NCI-H345 treated with DMSO at 0.1 percent for 48 hours (cell line): ENCODE measurements around the gene PDZD7.

Source experiments
- DNase-seq: peaks from one replicate; lab custom pipeline; 2025; ENCODE audit not compliant: unreplicated experiment; lab: John Stamatoyannopoulos, UW

The PDZD7 gene

GRCh38 chr10:101061624-101062231, 30.8 kb upstream of the PDZD7 start, which contains the start of gene KAZALD1:
Gene KAZALD1, plus strand, starts transcription at chr10:101061989. Its CDS starts 604 bp downstream, at chr10:101062593.
- DNase-seq = no peak

- peak; percentile 73 for DNase-seq
These were observed 30.2 kb upstream of the PDZD7 start for GRCh38 chr10:101060951-101061623.

GRCh38 chr10:101060036-101060950, 29.4 kb upstream of the PDZD7 start:
- peak; percentile 73 for DNase-seq

GRCh38 chr10:101056365-101057151, 25.6 kb upstream of the PDZD7 start:
- DNase-seq = no peak

- no peak for DNase-seq
These were observed 24.5 kb upstream of the PDZD7 start for GRCh38 chr10:101055411-101055810.

GRCh38 chr10:101054876-101055275, 23.9 kb upstream of the PDZD7 start:
- DNase-seq = no peak

GRCh38 chr10:101054351-101054750, 23.4 kb upstream of the PDZD7 start:
- DNase-seq = no peak

GRCh38 chr10:101053516-101053915, 22.6 kb upstream of the PDZD7 start:
- no peak for DNase-seq

- no peak for DNase-seq
These were observed 21.4 kb upstream of the PDZD7 start for GRCh38 chr10:101052285-101052684.

- DNase-seq = peak; percentile 27
These were observed 19.5 kb upstream of the PDZD7 start for GRCh38 chr10:101050208-101051069.

GRCh38 chr10:101047961-101048892, 17.3 kb upstream of the PDZD7 start:
- DNase-seq = peak; percentile 34

- no peak for DNase-seq
These were observed 16.3 kb upstream of the PDZD7 start for GRCh38 chr10:101047268-101047667.

- DNase-seq = no peak
These were observed 15.7 kb upstream of the PDZD7 start for GRCh38 chr10:101046332-101047238.

- DNase-seq = no peak
These were observed 13.2 kb upstream of the PDZD7 start for GRCh38 chr10:101044117-101044516.

GRCh38 chr10:101043363-101043707, 12.4 kb upstream of the PDZD7 start:
- no peak for DNase-seq

GRCh38 chr10:101042667-101043362, 11.9 kb upstream of the PDZD7 start:
- peak; percentile 73 for DNase-seq

- no peak for DNase-seq
These were observed 11.2 kb upstream of the PDZD7 start for GRCh38 chr10:101042118-101042517.
